Stimulated activated CD4-positive, alpha-beta T cell treated with anti-CD3 and anti-CD28 coated beads, Interleukin-12 subunit alpha, Interleukin-12 subunit beta, amount 100 ng/mL, for 48 hours (primary cell): ENCODE results near the gene PER1.
"Not testable (repeated sequence)": the region's sequence is repeated elsewhere in the genome, so short reads cannot be mapped to it uniquely, and the experiment has no call there.

Experiments used
- DNase-seq, 3 donors: peaks; one replicate each; pipeline ENCODE4 v3.0.0-alpha.2; 2020; ENCODE audit warnings: low read depth in 2 of 3, low spot score in 1 of 3

The PER1 gene

GRCh38 chr17:8152112-8152775 is at the start of gene PER1:
TSS of gene PER1 (minus strand) at chr17:8152404. CDS start at chr17:8150706, 1,698 bp downstream.
- peak; percentile 85 to 91 (median 86) for DNase-seq

GRCh38 chr17:8192070-8192815 is 40.0 kb upstream of the PER1 start:
- DNase-seq, result peak in 2 of 3 donors; percentile 44 to 63

- DNase-seq, result no peak
Measured at GRCh38 chr17:8190506-8190905, 38.3 kb upstream of the PER1 start.

GRCh38 chr17:8189711-8190477 is 37.7 kb upstream of the PER1 start, which contains the start of gene BORCS6:
TSS of gene BORCS6 (minus strand) at chr17:8190180. CDS start at chr17:8190140, 40 bp downstream.
- peak; percentile 87 to 92 (median 92) for DNase-seq

GRCh38 chr17:8189041-8189710 is 37.0 kb upstream of the PER1 start:
- no peak for DNase-seq

- DNase-seq, result no peak
Measured at GRCh38 chr17:8188263-8188839, 36.1 kb upstream of the PER1 start.

- DNase-seq, result peak; percentile 85 to 98 (median 94)
Measured at GRCh38 chr17:8187517-8188262, 35.5 kb upstream of the PER1 start.

GRCh38 chr17:8186787-8187516 is 34.7 kb upstream of the PER1 start:
- DNase-seq, result peak; percentile 91 to 99 (median 99)

GRCh38 chr17:8186446-8186786 is 34.2 kb upstream of the PER1 start:
- DNase-seq, result no peak

- DNase-seq, result peak; percentile 83 to 98 (median 88)
Measured at GRCh38 chr17:8185582-8186445, 33.6 kb upstream of the PER1 start.

GRCh38 chr17:8176998-8177731 is 25.0 kb upstream of the PER1 start:
- DNase-seq, result no peak

GRCh38 chr17:8176197-8176940 is 24.2 kb upstream of the PER1 start, which contains the start of gene TMEM107:
TSS of gene TMEM107 (minus strand) at chr17:8176380. CDS start at chr17:8176286, 94 bp downstream.
- peak; percentile 76 to 85 (median 82) for DNase-seq

GRCh38 chr17:8175795-8176196 is 23.6 kb upstream of the PER1 start:
- DNase-seq, result no peak

GRCh38 chr17:8173871-8174322 is 21.7 kb upstream of the PER1 start:
- DNase-seq, result no peak

- DNase-seq, result peak in 2 of 3 donors; percentile 74 to 76
Measured at GRCh38 chr17:8173056-8173870, 21.1 kb upstream of the PER1 start.

GRCh38 chr17:8170186-8170585 is 18.0 kb upstream of the PER1 start:
- not testable (repeated sequence) for DNase-seq
